Kidney tubule cell (primary cell): ENCODE measurements around the gene GUCA1A.

Experiments used
- DNase-seq: peaks from one replicate; pipeline ENCODE4 v3.0.0-alpha.2; 2018; ENCODE audit warnings: low spot score

Gene GUCA1A

GRCh38 chr6:42173101-42173500 is at the start of gene GUCA1A:
GUCA1A (plus strand) TSS chr6:42173364; CDS start chr6:42173614, 250 bp downstream.
- DNase-seq = no peak

- no peak for DNase-seq
Measured at GRCh38 chr6:42123379-42124103, 49.6 kb upstream of the GUCA1A start.

GRCh38 chr6:42124223-42124836 is 48.8 kb upstream of the GUCA1A start:
- DNase-seq = no peak

- no peak for DNase-seq
Measured at GRCh38 chr6:42125231-42125630, 47.9 kb upstream of the GUCA1A start.

GRCh38 chr6:42125663-42126062 is 47.5 kb upstream of the GUCA1A start:
- no peak for DNase-seq

GRCh38 chr6:42128460-42129359 is 44.5 kb upstream of the GUCA1A start:
- no peak for DNase-seq

GRCh38 chr6:42129360-42129676 is 43.8 kb upstream of the GUCA1A start:
- DNase-seq = no peak

GRCh38 chr6:42131531-42131930 is 41.6 kb upstream of the GUCA1A start:
- peak; percentile 60 for DNase-seq

GRCh38 chr6:42133926-42134325 is 39.2 kb upstream of the GUCA1A start:
- no peak for DNase-seq

- DNase-seq = no peak
Measured at GRCh38 chr6:42135161-42135560, 38.0 kb upstream of the GUCA1A start.

- no peak for DNase-seq
Measured at GRCh38 chr6:42135722-42136121, 37.4 kb upstream of the GUCA1A start.

GRCh38 chr6:42136508-42137193 is 36.5 kb upstream of the GUCA1A start:
- DNase-seq = peak; percentile 88

- no peak for DNase-seq
Measured at GRCh38 chr6:42137194-42137753, 35.9 kb upstream of the GUCA1A start.

- no peak for DNase-seq
Measured at GRCh38 chr6:42138190-42138589, 35.0 kb upstream of the GUCA1A start.

GRCh38 chr6:42138630-42139619 is 34.2 kb upstream of the GUCA1A start:
- peak; percentile 39 for DNase-seq

- peak; percentile 80 for DNase-seq
Measured at GRCh38 chr6:42140032-42140431, 33.1 kb upstream of the GUCA1A start.

- DNase-seq = no peak
Measured at GRCh38 chr6:42140756-42141602, 32.2 kb upstream of the GUCA1A start.

- DNase-seq = no peak
Measured at GRCh38 chr6:42141603-42142117, 31.5 kb upstream of the GUCA1A start.

- DNase-seq = peak; percentile 77
Measured at GRCh38 chr6:42142118-42142835, 30.9 kb upstream of the GUCA1A start, which contains the start of gene C6orf132. C6orf132 (minus strand) TSS chr6:42142620; CDS start chr6:42142444, 176 bp downstream.
